Measurements from ENCODE around the gene CDC34. TPM values are rescaled to one million over a fixed set of nuclear protein-coding genes. Genes with fewer than 3 reads are reported as not detected.

The CDC34 gene
- total RNA-seq, 1 donor from 2014 or later: 169 TPM

DNA sequence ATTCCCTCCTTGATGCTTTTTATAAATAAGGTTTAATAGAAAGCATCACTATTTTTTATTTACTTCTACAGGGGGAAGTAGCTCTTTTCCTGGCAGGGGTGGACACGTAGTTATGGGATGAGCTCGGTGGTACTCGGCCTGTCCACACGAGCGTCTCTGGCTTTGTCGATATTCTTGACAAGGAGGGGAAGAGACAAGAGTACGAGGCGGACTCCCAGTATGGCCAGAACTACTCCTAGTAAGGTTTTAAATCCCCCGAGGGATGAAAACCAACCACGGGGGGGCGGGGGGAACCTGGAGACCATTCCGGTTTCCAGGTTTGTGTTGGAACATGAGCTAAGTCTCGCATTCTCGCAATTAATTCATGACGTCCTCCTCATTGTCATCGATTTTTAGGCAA is 35.3 kb downstream of the CDC34 start:
- Histone ChIP-seq H3K27me3 (ENCODE audit: control insufficient read depth, insufficient read depth, low read length) (no peaks in the 10 kb centered on the region), H3K36me3 (ENCODE audit: control insufficient read depth, insufficient read depth, low read length) (no peaks in the 10 kb centered on the region), H3K4me3 (ENCODE audit: low read depth, low read length) (no peak overlapping the region)
- FAIRE-seq: no peak
- no peak for DNase-seq (ENCODE audit: low read depth)
- TF ChIP-seq, protein P1, sequence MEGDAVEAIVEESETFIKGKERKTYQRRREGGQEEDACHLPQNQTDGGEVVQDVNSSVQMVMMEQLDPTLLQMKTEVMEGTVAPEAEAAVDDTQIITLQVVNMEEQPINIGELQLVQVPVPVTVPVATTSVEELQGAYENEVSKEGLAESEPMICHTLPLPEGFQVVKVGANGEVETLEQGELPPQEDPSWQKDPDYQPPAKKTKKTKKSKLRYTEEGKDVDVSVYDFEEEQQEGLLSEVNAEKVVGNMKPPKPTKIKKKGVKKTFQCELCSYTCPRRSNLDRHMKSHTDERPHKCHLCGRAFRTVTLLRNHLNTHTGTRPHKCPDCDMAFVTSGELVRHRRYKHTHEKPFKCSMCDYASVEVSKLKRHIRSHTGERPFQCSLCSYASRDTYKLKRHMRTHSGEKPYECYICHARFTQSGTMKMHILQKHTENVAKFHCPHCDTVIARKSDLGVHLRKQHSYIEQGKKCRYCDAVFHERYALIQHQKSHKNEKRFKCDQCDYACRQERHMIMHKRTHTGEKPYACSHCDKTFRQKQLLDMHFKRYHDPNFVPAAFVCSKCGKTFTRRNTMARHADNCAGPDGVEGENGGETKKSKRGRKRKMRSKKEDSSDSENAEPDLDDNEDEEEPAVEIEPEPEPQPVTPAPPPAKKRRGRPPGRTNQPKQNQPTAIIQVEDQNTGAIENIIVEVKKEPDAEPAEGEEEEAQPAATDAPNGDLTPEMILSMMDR (IDR thresholded peaks at IDR 0.05; ENCODE audit: insufficient read depth, low read length, severe bottlenecking): no peak

DNA sequence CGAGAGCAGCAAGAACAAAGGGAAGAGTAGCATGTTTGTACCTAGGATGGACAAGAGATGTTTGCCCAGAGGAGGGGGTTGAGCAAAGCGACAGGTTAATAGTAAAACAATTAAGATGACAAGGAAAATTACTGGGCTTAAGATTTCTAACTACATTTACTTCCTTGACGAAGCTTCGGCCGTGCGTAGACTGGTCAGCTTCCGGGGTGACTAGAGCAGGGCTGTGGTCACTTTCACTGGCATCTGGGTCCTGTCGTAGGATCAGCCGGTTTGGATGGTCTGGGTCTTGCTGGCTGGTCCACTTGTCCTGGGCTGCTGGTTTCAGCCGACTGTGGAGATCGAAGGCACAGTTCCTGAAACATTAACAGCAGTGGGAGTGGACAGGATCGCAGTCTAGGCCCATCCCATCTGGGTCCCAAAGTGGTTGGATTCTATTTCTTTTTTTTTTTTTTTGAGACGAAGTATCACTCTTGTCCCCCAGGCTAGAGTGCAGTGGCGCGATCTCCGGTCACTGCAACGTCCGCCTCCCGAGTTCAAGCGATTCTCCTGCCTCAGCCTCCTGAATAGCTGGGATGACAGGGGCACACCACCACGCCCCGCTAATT is 35.8 kb downstream of the CDC34 start:
- FAIRE-seq (no peak), DNase-seq (ENCODE audit: low read depth) (no peak)
- TF ChIP-seq, protein P1 (IDR thresholded peaks at IDR 0.05; ENCODE audit: insufficient read depth, low read length, severe bottlenecking): no peak
- Histone ChIP-seq H3K27me3 (ENCODE audit: control insufficient read depth, insufficient read depth, low read length) (no peaks in the 10 kb centered on the region), H3K4me3 (ENCODE audit: low read depth, low read length) (no peak overlapping the region), H3K36me3 (ENCODE audit: control insufficient read depth, insufficient read depth, low read length) (no peaks in the 10 kb centered on the region)

DNA sequence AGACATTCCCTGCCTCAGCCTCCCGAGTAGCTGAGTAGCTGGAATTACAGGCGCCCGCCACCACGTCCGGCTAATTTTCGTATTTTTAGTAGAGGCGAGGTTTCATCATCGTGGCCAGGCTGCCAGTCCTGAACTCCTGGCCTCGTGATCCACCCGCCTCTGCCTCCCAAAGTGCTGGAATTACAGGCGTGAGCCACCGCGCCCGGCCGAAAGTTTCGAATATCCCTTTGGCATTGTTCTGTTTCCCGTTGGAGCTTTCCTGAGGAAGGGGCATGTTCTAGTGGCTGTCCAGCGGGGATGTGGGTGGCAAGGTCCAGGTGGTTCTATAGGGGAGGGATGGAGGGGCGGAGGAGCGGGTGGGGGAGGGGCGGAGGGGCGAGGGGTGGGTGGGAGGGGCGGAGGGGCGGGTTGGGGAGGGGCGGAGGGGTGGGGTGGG is 38.7 kb downstream of the CDC34 start:
- DNase-seq (ENCODE audit: low read depth): no peak

DNA sequence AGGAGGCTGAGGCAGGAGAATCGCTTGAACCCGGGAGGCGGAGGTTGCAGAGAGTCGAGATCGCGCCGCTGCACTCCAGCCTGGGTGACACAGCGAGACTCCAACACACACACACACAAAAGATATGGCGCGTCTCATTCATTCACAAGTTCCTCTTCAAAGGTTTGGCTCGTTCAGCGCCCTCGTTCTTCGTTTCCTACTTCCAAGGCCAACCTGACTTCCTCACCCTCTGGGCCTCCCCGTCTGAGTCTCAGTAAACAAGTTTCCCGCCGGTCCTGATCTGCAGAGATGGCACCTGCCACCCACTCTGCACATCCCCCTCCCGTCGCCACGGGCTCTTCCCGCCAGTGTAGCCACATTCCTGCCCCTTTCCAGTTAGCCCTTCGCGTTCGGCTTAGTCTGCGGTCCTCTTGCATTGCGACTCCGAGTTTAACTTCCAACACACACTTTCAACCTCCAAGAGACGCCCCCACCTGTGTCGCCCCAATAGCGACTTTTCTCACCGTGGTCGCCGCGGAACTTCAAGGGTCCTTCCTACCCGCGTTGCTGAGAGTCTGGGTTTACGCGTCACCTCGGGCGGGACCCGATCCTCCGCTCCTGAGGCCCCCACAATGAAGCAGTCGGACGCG is 39.5 kb downstream of the CDC34 start:
- TF ChIP-seq, protein P1 (IDR thresholded peaks at IDR 0.05; ENCODE audit: insufficient read depth, low read length, severe bottlenecking): no peak
- FAIRE-seq (no peak), DNase-seq (ENCODE audit: low read depth) (peak; percentile 33)
- Histone ChIP-seq H3K36me3 (ENCODE audit: control insufficient read depth, insufficient read depth, low read length) (peaks cover 2% of the 10 kb centered on the region), H3K27me3 (ENCODE audit: control insufficient read depth, insufficient read depth, low read length) (no peaks in the 10 kb centered on the region), H3K4me3 (ENCODE audit: low read depth, low read length) (peak overlapping the region; percentile 46)

More for the DNA sequence above, 38.7 kb downstream of the CDC34 start:
- peaks cover 2% of the 10 kb centered on the region for H3K36me3 ChIP-seq (ENCODE audit: control insufficient read depth, insufficient read depth, low read length)
- H3K27me3 ChIP-seq (ENCODE audit: control insufficient read depth, insufficient read depth, low read length): no peaks in the 10 kb centered on the region
- H3K4me3 ChIP-seq (ENCODE audit: low read depth, low read length): no peak overlapping the region
- FAIRE-seq: no peak
- TF ChIP-seq, protein P1 (IDR thresholded peaks at IDR 0.05; ENCODE audit: insufficient read depth, low read length, severe bottlenecking): no peak

DNA sequence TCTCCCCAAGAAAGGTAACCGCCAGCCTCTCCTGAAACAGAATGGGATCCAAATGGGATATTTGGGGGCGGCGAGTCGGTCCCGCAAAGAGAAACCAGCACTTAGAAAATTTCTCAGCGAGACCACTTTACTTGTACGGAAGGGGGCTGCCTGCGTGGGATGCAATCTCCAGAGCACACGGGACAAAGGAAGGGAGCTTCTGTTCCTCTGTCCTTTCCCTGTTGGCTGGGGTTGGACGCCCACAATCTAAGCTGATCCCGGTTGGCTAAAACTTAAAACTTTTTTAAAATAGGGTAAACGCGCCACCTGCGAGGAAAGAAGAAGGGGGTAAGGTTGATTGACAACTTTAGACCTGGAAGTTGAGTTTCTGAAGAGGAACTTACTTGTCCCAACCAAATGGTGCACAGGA is 40.0 kb downstream of the CDC34 start:
- H3K27me3 ChIP-seq (ENCODE audit: control insufficient read depth, insufficient read depth, low read length): no peaks in the 10 kb centered on the region
- H3K36me3 ChIP-seq (ENCODE audit: control insufficient read depth, insufficient read depth, low read length): peaks cover 2% of the 10 kb centered on the region
- FAIRE-seq (no peak), DNase-seq (ENCODE audit: low read depth) (peak; percentile 35)
- TF ChIP-seq, protein P1 (IDR thresholded peaks at IDR 0.05; ENCODE audit: insufficient read depth, low read length, severe bottlenecking): no peak
- peak overlapping the region; percentile 46 for H3K4me3 ChIP-seq (ENCODE audit: low read depth, low read length)

All from bronchial epithelial cell (primary cell).